Measurements from ENCODE around the gene KRT5.

DNA sequence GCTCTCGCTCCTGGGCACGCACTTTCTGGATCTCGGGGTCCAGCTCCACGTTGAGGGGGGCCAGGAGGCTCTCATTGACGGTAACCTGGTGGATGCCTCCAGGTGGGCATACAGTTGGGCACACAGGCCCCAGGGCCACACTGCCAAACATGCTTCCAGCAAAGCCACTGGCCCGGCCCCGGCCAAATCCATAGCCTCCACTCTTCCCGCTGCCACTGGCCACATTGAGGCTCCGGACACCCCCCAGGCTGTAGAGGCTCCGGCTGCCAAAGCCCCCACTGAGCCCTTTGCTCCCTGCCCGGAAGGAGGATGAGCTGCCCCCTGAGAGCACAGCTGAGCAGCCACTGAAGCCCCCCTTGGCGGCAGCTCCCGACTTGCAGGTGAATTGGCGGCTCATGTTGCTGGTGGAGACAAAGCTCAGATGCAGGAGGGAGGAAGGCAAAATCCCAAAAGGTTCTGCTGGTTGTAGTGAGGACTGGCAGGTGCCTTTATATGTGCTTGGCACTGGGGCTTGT is 32.5 kb upstream of the KRT5 start, which contains the start of gene KRT71:
- no peak for TF ChIP-seq POLR2A (IDR thresholded peaks at IDR 0.05)
- TF ChIP-seq, protein P1, sequence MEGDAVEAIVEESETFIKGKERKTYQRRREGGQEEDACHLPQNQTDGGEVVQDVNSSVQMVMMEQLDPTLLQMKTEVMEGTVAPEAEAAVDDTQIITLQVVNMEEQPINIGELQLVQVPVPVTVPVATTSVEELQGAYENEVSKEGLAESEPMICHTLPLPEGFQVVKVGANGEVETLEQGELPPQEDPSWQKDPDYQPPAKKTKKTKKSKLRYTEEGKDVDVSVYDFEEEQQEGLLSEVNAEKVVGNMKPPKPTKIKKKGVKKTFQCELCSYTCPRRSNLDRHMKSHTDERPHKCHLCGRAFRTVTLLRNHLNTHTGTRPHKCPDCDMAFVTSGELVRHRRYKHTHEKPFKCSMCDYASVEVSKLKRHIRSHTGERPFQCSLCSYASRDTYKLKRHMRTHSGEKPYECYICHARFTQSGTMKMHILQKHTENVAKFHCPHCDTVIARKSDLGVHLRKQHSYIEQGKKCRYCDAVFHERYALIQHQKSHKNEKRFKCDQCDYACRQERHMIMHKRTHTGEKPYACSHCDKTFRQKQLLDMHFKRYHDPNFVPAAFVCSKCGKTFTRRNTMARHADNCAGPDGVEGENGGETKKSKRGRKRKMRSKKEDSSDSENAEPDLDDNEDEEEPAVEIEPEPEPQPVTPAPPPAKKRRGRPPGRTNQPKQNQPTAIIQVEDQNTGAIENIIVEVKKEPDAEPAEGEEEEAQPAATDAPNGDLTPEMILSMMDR (IDR thresholded peaks at IDR 0.05), result no peak
